ENCODE measurements around the gene SIN3A.
"Not testable (repeated sequence)": the region's sequence is repeated elsewhere in the genome, so short reads cannot be mapped to it uniquely, and the experiment has no call there.

The SIN3A gene

DNA sequence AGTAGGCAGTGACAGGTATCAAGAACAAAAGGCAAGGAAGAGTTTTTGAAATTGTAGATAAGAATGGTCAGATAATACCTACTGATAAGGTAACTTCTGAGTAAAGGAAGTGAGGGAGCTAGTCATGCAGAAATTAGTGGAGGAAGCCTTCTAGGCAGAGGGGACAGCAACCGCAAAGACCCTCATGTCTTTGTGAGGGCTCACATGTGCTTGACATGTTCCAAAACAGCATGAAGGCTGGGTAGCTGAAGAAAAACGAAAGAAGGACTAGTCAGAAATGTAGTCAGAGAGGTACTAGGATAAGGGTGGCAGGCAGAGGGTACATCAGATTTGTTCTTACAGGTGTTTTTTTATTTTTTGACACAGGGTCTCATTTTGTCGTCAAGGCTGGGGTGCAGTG, 5.3 kb downstream of the SIN3A start:
- Histone ChIP-seq H3K18ac (ENCODE audit: low read depth in 1 of 2, low read length in 2 of 2) (no peak overlapping the region), H3K23ac (ENCODE audit: low read length in 2 of 2) (no peak overlapping the region), H2BK5ac (ENCODE audit: low read depth, low read length, poor library complexity, severe bottlenecking) (no peak overlapping the region), H2AK5ac (ENCODE audit: low read length, severe bottlenecking) (no peak overlapping the region), H2AFZ (ENCODE audit: low read depth, low read length) (no peak overlapping the region), H4K91ac (ENCODE audit: low read length) (no peak overlapping the region), H3K27me3 (ENCODE audit: control insufficient read depth in 1 of 2, insufficient read depth in 1 of 2, low read length in 2 of 2) (no peaks in the 10 kb centered on the region), H2BK120ac (ENCODE audit: low read depth, low read length) (no peak overlapping the region), H3K9me3 (ENCODE audit: control insufficient read depth, low read length) (no peaks in the 10 kb centered on the region), H3K4me2 (ENCODE audit: low read length, poor library complexity, severe bottlenecking) (no peak overlapping the region), H4K8ac (ENCODE audit: low read length) (no peak overlapping the region), H3K4me3 (ENCODE audit: insufficient read depth in 1 of 2, low read depth in 1 of 2, low read length in 2 of 2) (no peak overlapping the region), H3K9ac (ENCODE audit: low read length) (no peak overlapping the region), H2BK15ac (ENCODE audit: low read depth, poor library complexity, severe bottlenecking) (no peak overlapping the region), H3K4me1 (ENCODE audit: control insufficient read depth, insufficient read depth, low read depth, low read length) (peaks cover 5% of the 10 kb centered on the region), H3K79me1 (replicated peaks; ENCODE audit: low read length, poor library complexity, severe bottlenecking) (peaks cover 3% of the 10 kb centered on the region), H3K4ac (ENCODE audit: low read depth in 1 of 2, low read length in 2 of 2) (no peak overlapping the region), H3K27ac (ENCODE audit: low read length, poor library complexity, severe bottlenecking) (no peak overlapping the region), H2BK12ac (ENCODE audit: low read length in 2 of 2) (no peak overlapping the region), H3K36me3 (ENCODE audit: control insufficient read depth in 1 of 2, insufficient read depth in 2 of 2, low read depth in 1 of 2, low read length in 2 of 2) (peaks cover 3 to 22% of the 10 kb centered on the region in 2 experiments), H3K14ac (ENCODE audit: low read length in 2 of 2) (no peak overlapping the region)
- DNase-seq: no peak
- WGBS: 96% methylated on average over 3 of the region's 3 CpGs

DNA sequence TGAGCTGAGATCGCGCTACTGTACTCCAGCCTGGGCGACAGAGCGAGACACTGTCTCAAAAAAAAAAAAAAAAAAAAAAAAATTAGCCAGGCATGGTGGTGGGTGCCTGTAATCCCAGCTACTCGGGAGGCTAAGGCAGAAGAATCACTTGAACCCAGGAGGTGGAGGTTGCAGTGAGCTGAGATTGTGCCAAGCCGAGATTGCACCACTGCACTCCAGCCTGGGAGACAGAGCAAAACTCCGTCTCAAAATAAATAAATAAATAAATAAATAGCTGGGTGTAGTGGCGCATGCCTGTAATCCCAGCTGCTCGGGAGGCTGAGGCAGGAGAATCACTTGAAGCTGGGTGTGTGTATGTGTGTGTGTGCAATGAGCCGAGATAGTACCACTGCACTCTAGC, 6.2 kb downstream of the SIN3A start:
- peaks cover 3 to 22% of the 10 kb centered on the region in 2 experiments for H3K36me3 ChIP-seq (ENCODE audit: control insufficient read depth in 1 of 2, insufficient read depth in 2 of 2, low read depth in 1 of 2, low read length in 2 of 2)
- 96% methylated on average over 7 of the region's 10 CpGs for WGBS
- not testable (repeated sequence) for H3K4me3 ChIP-seq (ENCODE audit: insufficient read depth in 1 of 2, low read depth in 1 of 2, low read length in 2 of 2)

DNA sequence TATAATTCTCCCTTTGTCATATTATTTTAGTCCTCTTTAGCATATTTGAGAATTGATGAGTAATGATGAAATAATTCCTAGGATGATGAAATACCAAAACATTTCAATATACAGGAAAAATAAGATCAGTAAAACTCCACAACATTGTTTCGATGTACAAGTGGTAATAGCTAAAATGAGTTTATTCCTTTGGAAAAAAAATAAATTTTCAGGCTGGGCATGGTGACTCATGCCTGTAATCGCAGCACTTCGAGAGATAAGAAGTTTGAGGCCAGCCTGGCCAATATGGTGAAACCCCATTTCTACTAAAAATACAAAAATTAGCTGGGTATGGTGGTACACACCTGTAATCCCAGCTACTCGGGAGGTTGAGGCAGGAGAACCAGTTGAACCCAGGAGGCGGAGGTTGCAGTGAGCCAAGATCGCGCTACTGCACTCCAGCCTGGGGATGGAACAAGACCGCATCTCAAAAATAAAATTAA, 7.5 kb downstream of the SIN3A start:
- H3K9me3 ChIP-seq (ENCODE audit: control insufficient read depth, low read length); H3K4me1 ChIP-seq (ENCODE audit: control insufficient read depth, insufficient read depth, low read depth, low read length); H3K27ac ChIP-seq (ENCODE audit: low read length, poor library complexity, severe bottlenecking); H2BK5ac ChIP-seq (ENCODE audit: low read depth, low read length, poor library complexity, severe bottlenecking); H4K91ac ChIP-seq (ENCODE audit: low read length); H3K4me3 ChIP-seq (ENCODE audit: insufficient read depth in 1 of 2, low read depth in 1 of 2, low read length in 2 of 2); H2BK12ac ChIP-seq (ENCODE audit: low read length in 2 of 2); H2AFZ ChIP-seq (ENCODE audit: low read depth, low read length); H2AK5ac ChIP-seq (ENCODE audit: low read length, severe bottlenecking); H3K79me1 ChIP-seq (replicated peaks; ENCODE audit: low read length, poor library complexity, severe bottlenecking); H3K4me2 ChIP-seq (ENCODE audit: low read length, poor library complexity, severe bottlenecking); H3K14ac ChIP-seq (ENCODE audit: low read length in 2 of 2); H3K18ac ChIP-seq (ENCODE audit: low read depth in 1 of 2, low read length in 2 of 2); H3K23ac ChIP-seq (ENCODE audit: low read length in 2 of 2); H2BK120ac ChIP-seq (ENCODE audit: low read depth, low read length); H4K8ac ChIP-seq (ENCODE audit: low read length); H3K27me3 ChIP-seq (ENCODE audit: control insufficient read depth in 1 of 2, insufficient read depth in 1 of 2, low read length in 2 of 2); H2BK15ac ChIP-seq (ENCODE audit: low read depth, poor library complexity, severe bottlenecking); H3K4ac ChIP-seq (ENCODE audit: low read depth in 1 of 2, low read length in 2 of 2): not testable (repeated sequence)
- peak; percentile 44 for DNase-seq
- peaks cover 3 to 22% of the 10 kb centered on the region in 2 experiments for H3K36me3 ChIP-seq (ENCODE audit: control insufficient read depth in 1 of 2, insufficient read depth in 2 of 2, low read depth in 1 of 2, low read length in 2 of 2)
- WGBS: 55% methylated on average over 5 of the region's 8 CpGs
- H3K9ac ChIP-seq (ENCODE audit: low read length): peak overlapping the region; percentile 49

More for the DNA sequence above, 6.2 kb downstream of the SIN3A start:
- H3K4ac ChIP-seq (ENCODE audit: low read depth in 1 of 2, low read length in 2 of 2); H3K27me3 ChIP-seq (ENCODE audit: control insufficient read depth in 1 of 2, insufficient read depth in 1 of 2, low read length in 2 of 2); H3K18ac ChIP-seq (ENCODE audit: low read depth in 1 of 2, low read length in 2 of 2); H3K4me1 ChIP-seq (ENCODE audit: control insufficient read depth, insufficient read depth, low read depth, low read length); H2BK5ac ChIP-seq (ENCODE audit: low read depth, low read length, poor library complexity, severe bottlenecking); H2AK5ac ChIP-seq (ENCODE audit: low read length, severe bottlenecking); H3K9ac ChIP-seq (ENCODE audit: low read length); H3K14ac ChIP-seq (ENCODE audit: low read length in 2 of 2); H2BK15ac ChIP-seq (ENCODE audit: low read depth, poor library complexity, severe bottlenecking); H3K9me3 ChIP-seq (ENCODE audit: control insufficient read depth, low read length); H3K23ac ChIP-seq (ENCODE audit: low read length in 2 of 2); H4K91ac ChIP-seq (ENCODE audit: low read length); H2BK120ac ChIP-seq (ENCODE audit: low read depth, low read length); DNase-seq; H4K8ac ChIP-seq (ENCODE audit: low read length); H2BK12ac ChIP-seq (ENCODE audit: low read length in 2 of 2); H2AFZ ChIP-seq (ENCODE audit: low read depth, low read length); H3K27ac ChIP-seq (ENCODE audit: low read length, poor library complexity, severe bottlenecking); H3K4me2 ChIP-seq (ENCODE audit: low read length, poor library complexity, severe bottlenecking); H3K79me1 ChIP-seq (replicated peaks; ENCODE audit: low read length, poor library complexity, severe bottlenecking): not testable (repeated sequence)

DNA sequence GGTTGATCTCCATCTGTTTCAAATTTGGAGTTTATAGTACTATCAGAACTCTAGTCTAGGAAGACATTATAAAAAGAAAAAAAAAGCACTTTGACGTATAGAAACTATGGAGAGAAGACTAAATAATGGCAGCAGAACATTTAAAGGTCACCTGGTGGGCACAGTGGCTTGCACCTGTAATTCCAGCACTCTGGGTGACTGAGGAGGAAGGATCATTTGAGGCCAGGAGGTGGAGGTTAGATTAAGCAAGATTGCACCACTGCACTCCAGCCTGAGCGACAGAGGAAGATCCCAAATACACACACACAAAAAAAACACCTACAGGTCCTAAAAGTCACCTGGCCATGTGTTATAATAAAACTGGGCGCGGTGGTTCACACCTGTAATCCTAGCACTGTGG, 13.8 kb downstream of the SIN3A start:
- Histone ChIP-seq H3K9ac (ENCODE audit: low read length) (no peak overlapping the region), H2BK15ac (ENCODE audit: low read depth, poor library complexity, severe bottlenecking) (no peak overlapping the region), H3K79me1 (replicated peaks; ENCODE audit: low read length, poor library complexity, severe bottlenecking) (peaks cover 12% of the 10 kb centered on the region), H3K4me3 (ENCODE audit: insufficient read depth in 1 of 2, low read depth in 1 of 2, low read length in 2 of 2) (no peak overlapping the region), H4K91ac (ENCODE audit: low read length) (no peak overlapping the region), H3K36me3 (ENCODE audit: control insufficient read depth in 1 of 2, insufficient read depth in 2 of 2, low read depth in 1 of 2, low read length in 2 of 2) (peaks cover 6 to 12% of the 10 kb centered on the region in 2 experiments), H3K4me1 (ENCODE audit: control insufficient read depth, insufficient read depth, low read depth, low read length) (no peaks in the 10 kb centered on the region), H3K4ac (ENCODE audit: low read depth in 1 of 2, low read length in 2 of 2) (no peak overlapping the region), H2AK5ac (ENCODE audit: low read length, severe bottlenecking) (no peak overlapping the region), H3K23ac (ENCODE audit: low read length in 2 of 2) (no peak overlapping the region), H4K8ac (ENCODE audit: low read length) (no peak overlapping the region), H2BK12ac (ENCODE audit: low read length in 2 of 2) (no peak overlapping the region), H2AFZ (ENCODE audit: low read depth, low read length) (no peak overlapping the region), H3K9me3 (ENCODE audit: control insufficient read depth, low read length) (no peaks in the 10 kb centered on the region), H3K27me3 (ENCODE audit: control insufficient read depth in 1 of 2, insufficient read depth in 1 of 2, low read length in 2 of 2) (no peaks in the 10 kb centered on the region), H3K27ac (ENCODE audit: low read length, poor library complexity, severe bottlenecking) (no peak overlapping the region), H3K4me2 (ENCODE audit: low read length, poor library complexity, severe bottlenecking) (no peak overlapping the region), H3K18ac (ENCODE audit: low read depth in 1 of 2, low read length in 2 of 2) (no peak overlapping the region), H2BK5ac (ENCODE audit: low read depth, low read length, poor library complexity, severe bottlenecking) (no peak overlapping the region), H3K14ac (ENCODE audit: low read length in 2 of 2) (no peak overlapping the region), H2BK120ac (ENCODE audit: low read depth, low read length) (no peak overlapping the region)
- WGBS: 99% methylated on average over 4 of the region's 4 CpGs
- no peak for DNase-seq
